NCI-H2227 (cell line): ENCODE measurements around the gene SRPRA.
"Not testable (repeated sequence)": the region's sequence is repeated elsewhere in the genome, so short reads cannot be mapped to it uniquely, and the experiment has no call there.

Experiments
- DNase-seq: peaks from one replicate; lab custom pipeline; 2025; ENCODE audit not compliant: unreplicated experiment; lab: John Stamatoyannopoulos, UW

SRPRA gene

DNA sequence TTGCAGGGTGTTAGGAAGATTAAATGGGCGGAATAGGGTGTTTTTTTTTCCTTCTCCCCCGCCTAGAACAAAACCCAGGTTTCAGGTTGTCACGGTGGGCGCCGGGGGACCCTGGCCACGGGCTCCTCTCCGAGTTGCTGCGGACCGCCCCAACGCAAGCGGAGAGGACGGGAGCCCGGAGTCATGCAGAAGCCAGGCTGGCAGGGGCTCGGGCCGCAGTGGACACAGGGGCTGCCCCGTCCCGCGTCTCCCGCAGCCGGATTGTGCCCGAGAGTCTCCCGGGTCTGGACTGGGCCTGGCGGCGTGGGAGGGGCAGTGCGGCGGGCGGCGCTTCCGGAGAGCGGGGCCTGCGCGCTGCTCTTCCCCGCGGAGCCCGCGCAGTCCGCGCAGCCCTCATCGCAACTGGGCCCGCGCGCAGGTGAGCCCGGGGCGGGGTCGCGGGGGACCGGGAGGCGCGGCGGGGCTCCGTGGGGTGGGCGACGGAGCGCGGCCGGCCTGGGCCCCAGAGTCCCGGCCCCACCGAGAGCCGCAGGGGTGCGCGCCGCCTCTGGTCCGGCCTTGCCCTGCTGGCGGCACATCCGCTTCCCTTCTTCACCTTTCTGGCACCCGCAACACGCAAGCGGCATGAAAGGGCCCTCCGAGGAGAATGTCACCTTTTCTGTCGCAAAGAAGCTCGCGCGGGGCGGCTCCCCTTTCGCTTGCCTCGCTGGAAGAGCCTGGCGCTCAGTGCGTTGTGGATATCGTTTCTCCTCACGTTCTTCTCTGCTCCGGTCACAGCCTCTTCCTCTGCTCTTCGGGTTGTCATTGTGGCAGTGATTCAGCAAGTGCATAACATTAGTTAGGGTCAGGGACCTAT lies 14.3 kb upstream of the SRPRA start, which contains the start of gene TIRAP:
TIRAP (plus strand) TSS at position 358 of the 856 bp plus-strand sequence. CDS start 7,802 bp downstream, outside the sequence.
- DNase-seq: peak; percentile 55

DNA sequence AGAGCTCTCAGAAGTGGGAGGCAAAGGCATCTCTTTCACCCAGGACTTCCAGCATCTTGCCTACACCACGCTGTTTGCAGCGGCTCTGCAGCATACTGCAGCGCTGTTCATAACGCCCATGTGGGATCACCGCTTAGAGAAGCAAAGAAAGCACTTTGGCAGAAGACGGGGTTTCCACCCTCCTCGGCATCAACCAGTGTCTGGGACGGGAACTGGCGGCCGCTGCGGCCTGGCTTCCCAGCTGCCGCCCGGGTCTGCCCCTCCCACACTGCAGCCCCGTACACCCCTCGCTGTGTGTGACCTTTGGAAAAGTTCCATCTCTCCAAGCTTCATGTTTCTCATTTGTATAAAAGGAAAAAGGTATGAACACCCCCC lies 13.7 kb upstream of the SRPRA start:
- peak; percentile 38 for DNase-seq

DNA sequence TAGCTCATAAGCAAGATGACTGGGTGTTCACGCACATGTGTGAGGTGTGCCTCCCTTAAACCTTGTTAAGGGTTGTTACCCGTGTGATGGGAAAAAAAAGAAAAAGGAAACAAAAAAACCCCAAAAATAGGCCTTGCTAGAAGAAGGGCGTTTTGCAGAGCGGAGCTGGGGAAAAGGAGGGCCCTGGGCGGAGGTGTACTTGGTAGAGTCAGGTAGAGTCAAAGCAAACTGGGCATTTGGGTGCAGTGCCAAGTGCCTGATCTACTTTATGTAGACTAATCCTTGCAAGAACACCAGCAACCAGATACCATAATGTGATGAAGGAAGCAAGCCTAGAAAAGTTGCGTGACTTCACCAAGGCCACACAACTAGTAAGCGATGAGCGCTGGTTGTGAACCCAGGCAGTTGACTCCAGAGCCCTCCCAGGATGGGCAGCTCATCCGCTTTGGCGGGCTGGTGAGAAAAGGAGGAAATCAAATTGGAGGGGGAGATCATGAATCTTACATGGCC lies 13.0 kb upstream of the SRPRA start:
- DNase-seq: no peak

DNA sequence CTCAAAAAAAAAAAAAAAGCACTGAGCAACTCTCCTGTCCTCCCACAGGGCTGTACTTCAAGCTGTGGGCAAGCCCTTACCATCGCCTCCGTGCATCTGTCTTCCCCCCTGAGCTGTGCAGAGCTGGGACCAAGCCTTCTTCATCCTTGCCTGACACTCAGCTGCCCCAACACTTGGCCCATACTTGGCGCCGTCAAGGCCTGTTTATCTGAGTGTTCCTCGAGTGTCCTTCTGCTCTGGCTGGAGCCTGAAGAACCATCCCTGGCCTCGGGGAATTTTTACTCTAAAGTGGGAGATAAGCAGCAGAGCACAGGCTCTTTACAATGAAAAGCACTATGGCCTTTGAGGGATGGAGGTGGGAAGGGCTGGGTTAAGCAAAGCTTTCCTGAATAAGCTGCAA lies 12.6 kb upstream of the SRPRA start:
- DNase-seq: no peak

DNA sequence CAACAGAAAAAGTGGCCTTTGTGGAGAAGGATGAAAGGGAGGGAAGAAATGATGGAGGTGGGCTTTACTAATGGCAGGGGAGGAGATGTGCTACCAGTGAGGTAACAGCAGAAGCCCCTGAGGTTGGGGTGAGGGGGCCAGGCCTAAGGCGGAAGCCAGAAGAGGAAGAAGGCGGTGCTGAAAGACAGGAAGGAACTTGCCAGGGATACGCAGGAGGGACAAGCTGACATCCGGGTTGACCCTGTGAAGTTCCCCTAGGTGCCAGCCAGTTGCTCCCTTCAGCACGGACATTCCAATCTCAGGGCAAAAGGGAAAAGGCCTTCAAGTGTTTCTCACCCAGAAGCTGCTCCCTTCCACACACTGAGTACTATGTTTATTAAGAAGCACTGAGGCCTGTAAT lies 11.9 kb upstream of the SRPRA start:
- DNase-seq: no peak

DNA sequence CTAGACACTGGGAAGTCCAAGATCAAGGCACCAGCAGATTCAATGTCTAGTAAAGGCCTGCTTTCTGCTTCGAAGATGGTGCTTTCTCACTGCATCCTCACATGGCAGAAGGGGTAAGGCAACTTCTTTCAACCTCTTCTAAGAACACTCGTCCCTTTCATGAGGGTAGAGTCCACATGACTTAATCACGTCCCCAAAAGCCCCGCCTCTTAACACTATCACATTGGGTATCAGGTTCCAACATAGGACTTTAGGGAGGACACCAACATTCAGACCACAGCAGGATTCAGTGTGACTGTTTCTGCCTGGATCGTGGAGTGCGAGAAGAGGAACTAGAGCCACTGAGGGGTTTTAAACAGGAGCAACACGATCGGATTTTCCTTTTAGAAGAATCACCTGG lies 10.5 kb upstream of the SRPRA start:
- no peak for DNase-seq

DNA sequence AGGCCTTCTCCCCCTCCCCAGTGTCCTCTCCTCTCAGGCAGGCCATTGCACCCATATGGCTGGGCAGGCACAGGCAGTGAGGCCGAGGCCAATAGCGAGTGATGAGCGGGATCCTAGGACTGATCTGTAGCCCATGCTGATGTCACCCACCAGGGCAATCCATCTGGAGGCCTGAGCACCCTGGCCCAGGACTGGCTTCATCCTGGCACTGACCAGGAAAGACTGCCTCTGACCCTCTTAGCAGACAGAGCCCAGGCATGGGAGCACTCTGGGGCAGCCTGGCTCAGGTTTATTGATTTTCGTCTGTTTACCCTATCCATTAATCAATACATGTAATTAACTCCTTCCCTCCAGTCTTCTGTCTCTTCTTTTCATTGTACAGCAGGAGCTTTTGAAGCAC lies 9.1 kb upstream of the SRPRA start:
- no peak for DNase-seq

DNA sequence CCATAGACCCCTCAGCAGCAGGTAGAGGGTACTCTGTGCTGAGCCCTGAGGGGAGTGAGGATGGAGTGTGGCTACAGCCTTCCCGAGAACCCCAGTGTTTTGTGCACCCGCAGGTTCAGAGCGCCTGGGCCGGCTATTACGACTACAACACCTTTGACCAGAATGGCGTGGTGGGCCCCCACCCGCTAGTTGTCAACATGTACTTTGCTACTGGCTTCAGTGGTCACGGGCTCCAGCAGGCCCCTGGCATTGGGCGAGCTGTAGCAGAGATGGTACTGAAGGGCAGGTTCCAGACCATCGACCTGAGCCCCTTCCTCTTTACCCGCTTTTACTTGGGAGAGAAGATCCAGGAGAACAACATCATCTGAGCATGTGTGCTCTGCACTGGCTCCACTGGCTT lies 8.6 kb upstream of the SRPRA start:
- no peak for DNase-seq

DNA sequence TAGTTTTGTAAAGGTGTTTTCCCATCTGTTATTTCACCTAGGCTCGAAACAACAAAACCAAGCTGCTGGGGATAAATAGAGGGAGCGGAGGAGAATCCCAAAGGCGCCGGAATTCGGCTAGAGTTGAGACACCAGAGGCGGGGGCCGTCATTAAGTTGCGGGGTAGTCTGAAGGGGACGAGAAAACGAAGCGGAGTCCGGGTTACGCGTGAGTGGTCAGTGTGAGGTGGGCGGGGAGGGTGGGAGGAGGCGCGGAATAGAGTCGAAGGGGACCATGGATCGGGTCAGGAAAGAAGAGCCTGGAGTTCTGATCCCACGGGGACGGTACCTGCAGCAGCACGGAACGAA lies 361 bp downstream of the SRPRA start:
- peak; percentile 58 for DNase-seq

DNA sequence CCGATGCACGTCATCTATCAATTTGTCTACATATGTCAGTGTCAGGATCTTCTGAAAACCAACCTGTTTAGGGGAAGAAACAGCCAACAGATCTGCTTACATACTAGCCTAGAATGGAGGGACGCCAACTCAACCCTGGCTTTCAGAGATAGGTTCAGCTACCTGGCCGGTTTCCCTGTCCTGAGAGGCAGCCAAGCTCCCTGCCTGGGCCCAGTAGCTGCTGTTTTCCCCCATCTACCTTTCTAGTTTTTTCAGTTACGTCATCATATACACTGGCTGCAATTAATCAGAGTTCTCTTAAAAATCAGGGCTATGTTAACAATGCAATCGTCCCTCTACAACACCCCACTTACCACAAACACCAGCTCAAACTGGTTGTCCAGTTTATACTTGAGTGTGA lies 1.0 kb downstream of the SRPRA start:
- no peak for DNase-seq

DNA sequence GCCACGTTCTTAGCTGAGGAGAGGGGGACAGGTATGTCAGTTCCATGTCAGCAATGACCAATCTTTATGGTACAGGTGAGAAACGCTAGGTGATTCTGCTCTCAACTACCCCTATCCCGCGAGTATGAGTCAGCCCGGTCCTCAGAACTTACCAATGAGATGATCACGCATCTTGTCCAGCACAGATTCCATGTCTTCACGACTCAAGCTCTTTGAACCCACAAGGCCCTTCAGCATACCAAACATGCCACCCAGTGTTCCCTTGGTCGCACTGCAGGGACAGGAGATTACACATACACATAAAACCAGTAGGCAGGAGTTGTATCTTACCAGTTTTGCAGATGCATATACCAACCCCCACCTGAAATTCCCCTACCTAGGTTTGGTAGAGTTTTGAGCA lies 2.9 kb downstream of the SRPRA start:
- DNase-seq: no peak

DNA sequence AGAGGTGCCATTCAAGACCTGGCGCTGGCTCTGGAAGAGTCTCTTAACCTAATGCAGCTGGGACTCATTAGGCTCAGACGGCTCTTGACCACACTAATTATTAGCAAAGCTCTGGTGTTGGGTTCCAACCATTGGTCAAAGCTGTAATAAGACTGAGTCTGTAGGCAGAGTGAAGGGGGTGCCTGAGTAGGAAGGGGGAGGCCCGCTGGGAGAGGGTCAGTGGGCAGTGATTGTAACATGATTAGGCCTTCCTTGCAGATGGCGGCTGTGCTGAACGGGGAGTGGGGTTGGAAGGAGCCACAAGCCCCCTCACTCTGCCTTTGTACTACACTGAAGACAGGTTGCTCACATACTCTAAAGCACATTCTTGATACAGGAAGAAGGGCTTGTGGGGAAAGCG lies 5.2 kb downstream of the SRPRA start:
- no peak for DNase-seq

DNA sequence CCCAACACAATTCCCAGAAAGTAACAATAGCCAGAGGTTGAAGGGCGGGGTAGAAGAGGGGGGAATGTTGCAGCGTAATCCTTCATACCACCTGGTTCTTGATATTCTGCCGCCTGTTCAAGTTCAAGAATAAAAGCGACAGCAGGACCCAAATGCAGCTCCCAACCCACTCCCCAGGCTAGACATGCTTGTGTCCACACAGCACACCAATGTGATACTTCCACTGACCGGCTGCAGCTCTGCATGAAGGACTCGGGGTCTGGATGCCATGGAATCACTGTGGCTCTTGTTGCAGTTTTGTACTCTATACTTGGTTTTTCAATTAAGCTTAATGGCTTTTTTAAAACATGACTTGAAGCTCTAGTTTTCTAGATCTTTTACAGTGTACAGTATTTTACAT lies 6.5 kb downstream of the SRPRA start:
- no peak for DNase-seq

DNA sequence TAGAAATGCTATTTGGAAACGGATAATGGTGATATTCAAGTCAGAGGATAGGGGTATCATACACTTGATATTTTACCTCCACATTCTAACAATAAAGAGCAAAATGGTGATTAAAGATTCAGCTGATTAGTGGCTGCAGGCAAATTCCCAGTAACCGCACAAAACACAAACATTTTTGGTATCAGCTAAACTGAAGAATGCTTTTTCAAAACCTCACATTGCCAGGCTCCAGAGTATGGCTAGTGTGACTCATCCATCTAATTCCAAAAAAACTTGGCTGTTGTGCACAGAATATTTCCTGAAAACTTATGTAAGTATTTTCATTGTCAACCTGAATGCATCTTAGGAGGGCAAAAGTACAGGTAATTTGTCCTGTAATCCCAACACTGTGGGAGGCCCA lies 10.9 kb downstream of the SRPRA start:
- DNase-seq: no peak

DNA sequence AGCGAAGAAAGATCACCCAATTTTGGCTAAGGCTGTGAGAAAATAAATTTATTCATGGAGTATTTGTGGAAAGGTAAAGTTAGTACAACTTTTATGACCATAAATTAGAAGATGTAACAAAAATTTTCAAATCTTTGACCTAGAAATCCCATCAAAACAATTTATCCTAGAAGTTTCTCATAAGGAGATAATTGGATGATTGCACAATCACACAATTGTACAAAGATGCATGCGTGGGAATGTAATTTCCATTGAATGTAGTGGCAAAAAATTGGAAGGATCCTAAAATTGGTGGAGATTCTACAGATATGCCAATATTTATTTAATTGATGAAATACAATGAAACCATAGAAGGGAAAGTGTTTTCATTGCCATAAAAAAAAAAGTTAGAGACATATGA lies 11.6 kb downstream of the SRPRA start:
- DNase-seq: no peak

DNA sequence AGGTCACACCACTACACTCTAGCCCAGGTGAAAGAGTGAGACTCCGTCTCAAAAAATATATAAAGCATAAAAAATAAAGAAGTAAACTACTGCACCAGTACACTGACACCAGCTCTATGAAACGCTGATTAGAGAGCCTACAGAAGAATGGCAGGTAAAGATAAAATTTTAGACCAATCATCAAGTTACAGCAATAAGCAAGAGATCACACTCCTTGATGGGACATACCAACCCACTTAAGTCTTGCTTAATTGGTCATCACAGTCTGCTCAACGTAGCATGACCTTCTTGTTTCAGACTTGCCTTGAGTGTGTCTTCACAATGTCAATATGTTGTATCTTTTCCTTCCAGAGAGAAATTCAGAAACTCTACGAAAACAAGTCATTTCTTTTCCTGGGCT lies 12.5 kb downstream of the SRPRA start:
- no peak for DNase-seq

DNA sequence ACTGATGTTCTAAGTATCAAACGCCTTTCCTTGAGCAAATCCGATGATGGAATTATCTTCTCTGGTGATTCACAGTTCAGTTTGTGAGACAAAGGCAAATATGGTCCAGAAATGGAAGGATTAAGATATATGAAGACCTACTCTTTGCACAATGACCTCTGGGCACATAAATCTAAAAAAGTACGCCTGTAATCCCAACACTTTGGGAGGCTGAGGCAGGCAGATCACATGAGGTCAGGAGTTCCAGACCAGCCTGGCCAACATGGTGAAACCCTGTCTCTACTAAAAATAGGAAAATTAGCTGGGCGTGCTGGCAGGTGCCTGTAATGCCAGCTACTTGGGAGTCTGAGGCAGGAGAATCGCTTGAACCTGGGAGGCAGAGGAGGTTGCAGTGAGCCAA lies 13.2 kb downstream of the SRPRA start:
- not testable (repeated sequence) for DNase-seq

DNA sequence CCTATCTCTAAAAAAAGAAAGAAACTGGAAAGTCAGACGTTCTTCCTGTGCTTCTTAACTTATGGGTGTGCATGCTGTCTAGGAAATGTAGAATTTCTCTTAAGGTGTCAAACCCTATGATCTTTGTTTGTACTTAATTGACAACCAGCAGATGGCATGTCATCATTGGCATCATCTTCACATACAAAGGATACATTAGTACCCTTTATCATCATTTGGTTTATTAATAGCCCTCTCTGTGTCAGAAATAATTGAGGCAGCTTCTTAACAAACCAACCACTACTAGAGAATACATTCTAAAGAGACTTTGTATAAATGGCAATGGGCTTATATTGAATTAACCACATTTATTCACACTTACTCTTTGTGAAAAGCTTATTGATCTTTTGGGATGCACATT lies 13.9 kb downstream of the SRPRA start:
- DNase-seq: no peak

DNA sequence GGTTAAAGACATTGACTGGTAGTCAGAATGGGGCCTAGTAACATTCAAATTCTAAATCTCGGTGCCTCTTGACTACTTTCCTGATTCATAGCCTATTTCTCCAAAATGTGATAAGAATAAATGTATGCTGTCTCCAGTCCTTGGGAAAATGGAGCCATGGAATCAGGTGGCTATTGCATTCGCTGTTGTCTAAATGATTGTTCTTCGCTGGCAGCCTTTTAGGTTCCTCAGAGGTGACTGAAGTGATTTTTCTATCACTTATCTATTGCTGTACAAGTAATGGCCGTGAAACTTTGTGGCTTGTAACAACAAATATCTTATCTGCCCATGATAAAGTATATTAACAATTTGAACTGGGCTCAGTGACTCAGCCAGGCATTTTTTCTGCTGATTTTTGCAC lies 15.4 kb downstream of the SRPRA start:
- DNase-seq: no peak

DNA sequence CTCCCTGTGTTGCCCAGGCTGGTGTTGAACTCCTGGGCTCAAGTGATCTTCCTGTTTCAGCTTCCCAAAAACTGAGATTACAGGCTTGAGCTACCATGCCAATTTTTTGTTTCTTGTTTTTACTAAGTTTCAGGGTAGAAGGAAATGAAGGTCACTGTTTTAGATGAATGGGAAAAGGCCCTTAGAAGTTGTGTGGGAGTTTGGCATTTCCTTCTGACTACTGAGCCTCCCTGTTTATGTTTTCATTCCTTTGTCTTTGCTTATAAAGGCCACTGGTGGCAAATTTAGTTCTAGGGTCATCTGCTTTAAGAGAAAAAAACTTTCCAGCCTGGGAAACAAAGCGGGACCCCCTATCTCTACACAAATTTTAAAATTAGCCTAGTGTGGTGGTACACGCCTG lies 22.1 kb downstream of the SRPRA start:
- no peak for DNase-seq

DNA sequence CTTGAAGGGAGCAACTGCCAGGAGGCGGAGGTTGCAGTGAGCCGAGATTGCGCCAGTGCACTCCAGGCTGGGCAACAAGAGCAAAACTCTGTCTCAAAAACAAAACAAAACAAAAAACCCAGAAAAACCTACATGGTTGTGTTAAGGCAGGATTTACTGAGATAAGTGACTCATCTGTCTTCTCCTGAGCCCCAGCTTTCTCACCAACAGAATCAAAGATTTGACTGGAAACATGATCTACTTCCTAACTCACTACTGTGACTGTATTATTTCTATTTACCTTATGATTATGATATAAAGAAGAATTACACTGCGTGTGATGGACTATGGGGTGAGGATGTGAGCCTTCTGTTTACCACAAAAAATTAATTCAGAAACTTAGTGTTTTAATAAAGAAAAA lies 35.3 kb downstream of the SRPRA start:
- no peak for DNase-seq

DNA sequence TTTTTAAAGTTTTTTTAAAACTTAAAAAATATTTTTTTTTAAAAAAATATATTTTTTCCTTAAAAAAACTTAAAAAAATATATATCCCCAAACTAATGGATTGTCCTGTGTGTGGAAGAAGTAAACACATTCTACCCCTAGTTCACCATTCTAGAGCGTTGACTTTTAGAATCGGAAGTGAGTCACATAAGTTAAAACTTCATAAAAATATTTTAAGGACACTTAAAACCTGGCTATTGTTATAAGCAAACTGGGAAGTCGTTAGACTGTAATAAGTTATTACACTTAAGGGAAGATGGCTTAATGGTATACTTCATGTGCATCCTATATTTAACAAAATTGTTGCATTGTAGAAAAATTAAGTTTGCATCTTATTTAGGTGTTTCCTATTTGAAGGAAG lies 36.0 kb downstream of the SRPRA start:
- no peak for DNase-seq
